Transverse colon (tissue), 4 donors: ENCODE measurements around the gene PPY. TPM values are rescaled to one million over a fixed set of nuclear protein-coding genes. Genes with fewer than 3 reads are reported as not detected.

Experiments
- DNase-seq: peaks from one replicate; pipeline ENCODE4 v3.0.0-alpha.2; 2019
- H3K27ac ChIP-seq, 4 donors: fragments of 200-600 bp; sonication (generic); 2 replicates each; pipeline ENCODE4 v1.5.1; 2016 to 2018; ENCODE audit warnings: inconsistent platforms in 4 of 4
- H3K27me3 ChIP-seq: fragments of 200-600 bp; sonication (generic); 2 replicates; pipeline ENCODE4 v1.5.1; 2017; ENCODE audit warnings: inconsistent platforms
- H3K36me3 ChIP-seq, 4 donors: fragments of 200-600 bp; sonication (generic); 2 replicates each; pipeline ENCODE4 v1.5.1; 2017 to 2019; ENCODE audit warnings: inconsistent platforms in 4 of 4
- H3K4me1 ChIP-seq, 4 donors: fragments of 200-600 bp; sonication (generic); 2 replicates each; pipeline ENCODE4 v1.5.1; 2017 to 2020; ENCODE audit warnings: inconsistent platforms in 4 of 4
- H3K4me3 ChIP-seq, 4 donors: fragments of 200-600 bp; sonication (generic); 1 replicate in 1 of 4; 2 replicates in 3 of 4; pipeline versions ENCODE4 v1.5.1 to v1.6.1; 2017 to 2019; ENCODE audit warnings: inconsistent platforms in 4 of 4
- H3K9me3 ChIP-seq, 2 donors: fragments of 200-600 bp; sonication (generic); 2 replicates each; pipeline ENCODE4 v1.5.1; 2017 to 2019; ENCODE audit warnings: inconsistent platforms in 2 of 2
- EP300 ChIP-seq: sonication (generic); formaldehyde crosslinking; IDR thresholded peaks from one replicate; pipeline ENCODE4 v1.6.1; 2017; ENCODE audit warnings: antibody characterized with exemption, low read depth
- POLR2A ChIP-seq: fragments of 450-650 bp; IDR thresholded peaks from one replicate; pipeline ENCODE4 v1.6.1; 2016; ENCODE audit warnings: antibody characterized with exemption, mild to moderate bottlenecking, moderate library complexity
- POLR2AphosphoS5 ChIP-seq, 3 donors: sonication (generic); formaldehyde crosslinking; IDR thresholded peaks; one replicate each; pipeline ENCODE4 v1.6.1; 2016; ENCODE audit warnings: antibody characterized with exemption in 3 of 3
- WGBS, 2 donors: methylation state at CpG; one replicate each; pipeline ENCODE4 v1.1.5; 2018; ENCODE audit warnings: low coverage in 1 of 2; 5-methylcytosine and 5-hydroxymethylcytosine counted together
- in situ Hi-C, 4 donors: fragments of 200-750 bp; cut with MboI; loops; one replicate each; pipeline versions ENCODE4 v1.15.0 to v1.15.1; 2017; ENCODE audit warnings: low sequenced_read_pairs in 3 of 4, low pct_ligation_motif_present in 1 of 4, low pct_unique_long_range_greater_than_20kb in 1 of 4
- intact Hi-C: fragments of 100-400 bp; cut with DNase I; formaldehyde crosslinking; loops from one replicate; pipeline ENCODE4 v1.15.1; 2023; ENCODE audit warnings: low total_unique reads
- total RNA-seq, 4 donors: library from RNA; depleted of rRNA; stranded (reverse); fragments of >200 nt; gene quantifications; one replicate each; pipeline ENCODE4 v1.1.0, GENCODE V29; 2016
- TF ChIP-seq, protein P1 (sequence below), 5 experiments: fragments of 200-600 bp in 3 of 5; fragments of 450-650 bp in 2 of 5; sonication (generic) in 3 of 5; IDR thresholded peaks; 1 replicate in 2 of 5; 2 replicates in 3 of 5; pipeline ENCODE4 v1.5.1; 2016 to 2017; ENCODE audit warnings: antibody characterized with exemption in 5 of 5, inconsistent platforms in 3 of 5, mild to moderate bottlenecking in 2 of 5, moderate library complexity in 1 of 5

PPY gene, protein sequence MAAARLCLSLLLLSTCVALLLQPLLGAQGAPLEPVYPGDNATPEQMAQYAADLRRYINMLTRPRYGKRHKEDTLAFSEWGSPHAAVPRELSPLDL
- not detected for total RNA-seq

DNA sequence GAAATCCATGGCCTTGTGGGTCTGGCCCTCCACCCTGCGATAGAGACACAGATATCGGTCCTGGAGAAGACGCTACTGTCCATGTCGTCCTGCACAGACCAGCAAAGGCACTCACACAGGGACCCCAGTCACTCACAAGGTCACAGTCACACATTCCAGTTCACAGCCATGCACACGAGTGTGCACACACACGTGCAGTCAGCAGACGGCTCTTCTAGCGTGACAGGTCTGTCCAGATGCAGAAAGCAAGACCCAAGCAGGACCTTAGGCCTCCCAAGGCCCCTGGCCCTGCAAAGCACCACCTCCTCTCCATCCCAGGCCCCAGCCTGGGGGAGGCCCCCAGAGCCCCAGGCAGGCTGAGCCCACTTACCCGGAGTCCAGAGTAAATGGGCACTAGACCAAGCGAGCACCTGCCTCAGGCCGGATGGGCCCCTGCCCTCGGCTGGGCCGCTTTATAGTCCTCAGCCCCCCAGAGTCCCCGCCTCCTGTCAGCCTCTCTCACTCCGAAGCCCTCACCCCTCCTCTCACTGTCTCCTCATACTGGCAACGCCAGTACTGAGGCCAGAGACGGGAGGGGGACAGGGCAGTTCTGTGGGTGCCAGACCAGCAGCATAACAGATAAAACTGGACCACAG is at the start of gene PPY:
TSS of gene PPY (minus strand) at position 426 of the 635 bp plus-strand sequence. CDS start 822 bp downstream, outside the sequence.
- Histone ChIP-seq H3K4me3 (no peak within 1 kb of the TSS), H3K27ac (no peak within 1 kb of the TSS), H3K36me3 (no peaks in the 10 kb centered on the region), H3K9me3 (no peaks in the 10 kb centered on the region), H3K4me1 (peaks cover 3 to 8% (median 6%) of the 10 kb centered on the region in 4 donors), H3K27me3 (peaks cover 35% of the 10 kb centered on the region)
- WGBS, 2 donors: 86% methylated on average over 17 of the region's 17 CpGs; no CpG with 5 or more reads in 1 of the 2 donors
- DNase-seq: no peak
- in situ Hi-C loops (loop anchor here (10.0 to 25.0 kb wide), 3 partner anchors 53 to 220 kb away; partner anchors contain the start of gene ASB16 (in 1 of the 4)), intact Hi-C loops (no loop called here)
- TF ChIP-seq, protein P1, sequence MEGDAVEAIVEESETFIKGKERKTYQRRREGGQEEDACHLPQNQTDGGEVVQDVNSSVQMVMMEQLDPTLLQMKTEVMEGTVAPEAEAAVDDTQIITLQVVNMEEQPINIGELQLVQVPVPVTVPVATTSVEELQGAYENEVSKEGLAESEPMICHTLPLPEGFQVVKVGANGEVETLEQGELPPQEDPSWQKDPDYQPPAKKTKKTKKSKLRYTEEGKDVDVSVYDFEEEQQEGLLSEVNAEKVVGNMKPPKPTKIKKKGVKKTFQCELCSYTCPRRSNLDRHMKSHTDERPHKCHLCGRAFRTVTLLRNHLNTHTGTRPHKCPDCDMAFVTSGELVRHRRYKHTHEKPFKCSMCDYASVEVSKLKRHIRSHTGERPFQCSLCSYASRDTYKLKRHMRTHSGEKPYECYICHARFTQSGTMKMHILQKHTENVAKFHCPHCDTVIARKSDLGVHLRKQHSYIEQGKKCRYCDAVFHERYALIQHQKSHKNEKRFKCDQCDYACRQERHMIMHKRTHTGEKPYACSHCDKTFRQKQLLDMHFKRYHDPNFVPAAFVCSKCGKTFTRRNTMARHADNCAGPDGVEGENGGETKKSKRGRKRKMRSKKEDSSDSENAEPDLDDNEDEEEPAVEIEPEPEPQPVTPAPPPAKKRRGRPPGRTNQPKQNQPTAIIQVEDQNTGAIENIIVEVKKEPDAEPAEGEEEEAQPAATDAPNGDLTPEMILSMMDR (IDR thresholded peaks at IDR 0.05): no peak
- TF ChIP-seq POLR2A: no peak
- TF ChIP-seq EP300: no peak
- TF ChIP-seq POLR2AphosphoS5 (IDR thresholded peaks at IDR 0.05): no peak

DNA sequence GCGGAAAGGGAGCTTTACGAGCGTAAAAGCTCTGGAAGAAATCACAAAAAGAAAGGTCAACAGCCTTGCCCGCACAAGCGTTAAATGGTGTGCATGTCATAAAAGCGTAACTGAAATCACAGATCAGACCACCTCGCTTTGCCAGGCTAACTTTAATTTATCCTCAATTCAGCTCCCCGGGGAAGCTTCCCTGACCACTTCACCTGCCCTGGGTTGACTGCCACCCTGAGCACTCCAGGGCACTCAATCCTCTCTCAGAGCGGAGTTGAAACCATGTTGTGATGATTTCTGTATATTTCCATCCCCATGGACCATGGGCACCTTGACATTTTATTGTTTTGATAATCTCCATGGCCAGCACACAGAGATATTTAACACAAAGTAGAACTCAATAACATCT is 46.0 kb upstream of the PPY start:
- peaks cover 9 to 10% (median 10%) of the 10 kb centered on the region in 4 donors for H3K4me1 ChIP-seq
- H3K36me3 ChIP-seq: no peaks in the 10 kb centered on the region
- intact Hi-C loops (no loop called here), in situ Hi-C loops (loop anchor here in 1 of 4 donors (25.0 kb wide), 1 partner anchor 101 kb away; no protein-coding TSS in a partner anchor)
- no peak for DNase-seq
- TF ChIP-seq POLR2AphosphoS5 (IDR thresholded peaks at IDR 0.05) (no peak), POLR2A (no peak), EP300 (no peak)
- TF ChIP-seq, protein P1 (IDR thresholded peaks at IDR 0.05): no peak
- H3K27ac ChIP-seq: no peak overlapping the region
- H3K4me3 ChIP-seq: no peak overlapping the region
- peaks cover 63% of the 10 kb centered on the region for H3K27me3 ChIP-seq
- 37% methylated on average over 5 to 9 of the region's 9 CpGs for WGBS, 2 donors
- no peaks in the 10 kb centered on the region for H3K9me3 ChIP-seq

DNA sequence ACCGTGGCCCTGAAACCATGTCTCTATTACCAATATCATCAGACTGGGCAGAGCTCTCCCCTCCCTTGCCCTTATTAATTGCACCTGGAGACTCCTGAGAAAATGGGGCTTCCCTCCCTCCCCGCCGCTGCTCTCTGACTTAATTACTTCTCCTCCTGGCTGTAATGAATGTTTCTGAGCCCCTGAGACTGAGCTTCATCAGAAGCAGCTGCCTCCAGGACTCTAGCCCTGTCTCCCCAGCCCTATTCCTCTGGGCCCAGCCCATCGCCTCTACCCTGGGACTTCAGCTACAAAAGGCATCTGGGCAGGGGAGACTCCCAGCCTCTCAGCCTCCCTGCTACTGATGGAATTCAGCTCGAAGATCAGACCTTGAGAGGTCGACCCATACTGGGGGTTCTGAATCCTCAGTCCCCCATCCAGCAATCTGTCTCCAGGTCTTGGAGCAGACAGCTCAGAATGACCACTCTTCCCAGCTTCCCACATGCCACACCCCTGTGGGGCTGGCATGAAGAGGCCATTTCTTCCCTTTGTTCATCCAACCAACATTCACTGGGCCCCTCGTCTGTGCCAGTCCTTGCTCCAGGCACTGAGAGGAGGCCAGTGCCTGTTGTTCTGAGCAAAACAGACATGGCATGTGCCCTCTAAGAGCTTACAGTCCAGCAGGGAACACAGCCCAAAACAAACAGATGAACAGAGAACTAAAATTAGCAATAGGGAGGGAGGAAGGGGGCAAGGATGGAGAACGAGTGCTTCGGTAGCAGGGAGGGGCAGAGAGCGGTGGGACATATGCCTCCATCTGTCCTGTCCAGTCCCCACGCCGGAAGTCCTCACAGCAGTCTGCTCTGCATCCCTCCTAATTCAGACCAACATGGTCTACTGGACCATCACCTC is 45.1 kb upstream of the PPY start:
- TF ChIP-seq POLR2A: no peak
- intact Hi-C loops (no loop called here), in situ Hi-C loops (loop anchor here in 1 of 4 donors (25.0 kb wide), 1 partner anchor 100 kb away; no protein-coding TSS in a partner anchor)
- Histone ChIP-seq H3K4me3 (no peak overlapping the region), H3K4me1 (peaks cover 9 to 12% (median 11%) of the 10 kb centered on the region in 4 donors), H3K27me3 (peaks cover 65% of the 10 kb centered on the region), H3K36me3 (no peaks in the 10 kb centered on the region), H3K27ac (no peak overlapping the region), H3K9me3 (no peaks in the 10 kb centered on the region)
- DNase-seq: no peak
- WGBS, 2 donors: 40 to 67% methylated on average over 3 to 11 of the region's 12 CpGs

DNA sequence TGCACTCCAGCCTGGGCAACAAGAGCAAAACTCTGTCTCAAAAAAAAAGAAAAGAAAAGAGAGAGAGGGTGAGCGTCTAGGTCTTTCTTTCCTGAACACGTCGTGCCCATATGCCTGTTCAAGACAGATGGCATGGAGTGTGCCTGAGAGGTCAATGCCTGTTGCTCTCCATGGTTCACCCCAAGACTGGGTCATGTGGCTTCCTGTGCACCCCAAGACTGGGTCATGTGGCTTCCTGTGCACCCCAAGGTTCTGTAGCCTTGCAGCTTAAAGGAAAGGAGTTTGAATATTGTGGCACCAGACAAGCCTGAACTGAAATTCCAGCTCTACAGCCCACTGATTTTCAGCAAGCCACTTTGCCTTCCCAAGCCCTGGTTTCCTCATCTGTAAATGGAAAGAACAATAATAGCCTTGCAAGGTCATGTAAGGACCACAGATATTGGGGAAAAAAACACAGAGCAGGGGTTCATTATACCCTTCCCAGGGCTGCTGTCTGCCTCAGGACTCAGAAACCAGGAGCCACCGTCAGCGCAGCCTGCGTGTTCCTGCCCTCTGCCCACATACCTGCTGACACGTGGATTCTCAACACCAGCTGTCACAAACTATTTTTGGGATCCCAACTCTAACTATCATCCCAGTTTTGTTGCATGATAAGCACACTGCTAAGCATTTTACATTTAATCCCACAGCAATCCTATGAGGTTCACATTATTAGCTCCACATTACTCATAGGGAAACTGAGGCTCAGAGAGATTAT is 44.1 kb upstream of the PPY start:
- no peak overlapping the region for H3K27ac ChIP-seq
- peaks cover 74% of the 10 kb centered on the region for H3K27me3 ChIP-seq
- no peak for DNase-seq
- no peak overlapping the region for H3K4me3 ChIP-seq
- H3K9me3 ChIP-seq: no peaks in the 10 kb centered on the region
- H3K36me3 ChIP-seq: no peaks in the 10 kb centered on the region
- intact Hi-C loops (no loop called here), in situ Hi-C loops (loop anchor here in 1 of 4 donors (25.0 kb wide), 1 partner anchor 99 kb away; no protein-coding TSS in a partner anchor)
- 83% methylated on average over 7 of the region's 7 CpGs; no CpG with 5 or more reads in 1 of the 2 donors for WGBS, 2 donors
- TF ChIP-seq, protein P1 (IDR thresholded peaks at IDR 0.05): no peak
- TF ChIP-seq EP300: no peak
- no peak for TF ChIP-seq POLR2AphosphoS5 (IDR thresholded peaks at IDR 0.05)
- no peak for TF ChIP-seq POLR2A
- H3K4me1 ChIP-seq: peaks cover 9 to 12% (median 11%) of the 10 kb centered on the region in 4 donors
